ENCODE results near the gene C11orf87.

Gene C11orf87

GRCh38 chr11:109443052-109443451 lies 21.1 kb downstream of the C11orf87 start:
- DNase-seq, result no peak

DNA sequence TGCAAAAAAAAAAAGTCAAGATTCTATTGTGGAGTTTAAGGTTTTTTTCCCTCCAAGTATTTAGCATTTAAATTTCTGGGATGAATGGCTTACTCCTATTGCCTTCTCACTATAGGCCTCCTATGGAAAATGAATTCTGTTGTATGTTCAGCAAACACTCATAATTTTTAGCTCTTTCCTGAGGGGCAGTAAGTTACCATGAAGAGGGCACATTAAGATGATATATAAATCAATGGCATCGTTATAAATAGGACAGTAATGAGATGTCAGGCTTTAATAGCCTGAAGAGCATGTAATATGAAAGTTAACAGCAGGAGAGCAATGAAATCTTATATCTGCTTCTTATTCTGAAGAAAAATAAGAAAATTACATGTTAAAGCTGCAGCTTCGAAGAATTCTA lies 32.9 kb downstream of the C11orf87 start:
- DNase-seq, result no peak

Data from NCI-H187 (cell line).